Measurements from ENCODE around the gene CHST14.

Gene CHST14

GRCh38 chr15:40466426-40467260 is 4.1 kb upstream of the CHST14 start:
- TF ChIP-seq CTCF (IDR thresholded peaks at IDR 0.05; ENCODE audit: low read depth, low read length, poor library complexity, severe bottlenecking) (no peak), EZH2phosphoT487 (IDR thresholded peaks at IDR 0.05; ENCODE audit: borderline replicate concordance, low read length) (no peak)
- peaks cover 17% of the 10 kb centered on the region for H3K36me3 ChIP-seq (ENCODE audit: control insufficient read depth, low read length)
- no peaks in the 10 kb centered on the region for H3K9me3 ChIP-seq (ENCODE audit: control insufficient read depth, insufficient read depth, low read length)

GRCh38 chr15:40467261-40467615 is 3.5 kb upstream of the CHST14 start:
- TF ChIP-seq CTCF (IDR thresholded peaks at IDR 0.05; ENCODE audit: low read depth, low read length, poor library complexity, severe bottlenecking), result no peak
- Histone ChIP-seq H3K27ac (ENCODE audit: low read depth, low read length) (no peak overlapping the region), H3K4me1 (ENCODE audit: control insufficient read depth, low read length) (peaks cover 14% of the 10 kb centered on the region), H3K9me2 (replicated peaks; ENCODE audit: control insufficient read depth, low read length) (no peaks in the 10 kb centered on the region), H3K9me3 (ENCODE audit: control insufficient read depth, insufficient read depth, low read length) (no peaks in the 10 kb centered on the region), H3K4me3 (ENCODE audit: low read length) (no peak overlapping the region), H3K79me2 (ENCODE audit: control insufficient read depth, low read length) (peaks cover 3% of the 10 kb centered on the region; the same call in 1 of the 2 replicates), H3K4me2 (ENCODE audit: low read length) (no peak overlapping the region), H3K27me3 (ENCODE audit: control insufficient read depth, low read length) (no peaks in the 10 kb centered on the region; the same call in 1 of the 2 replicates), H4K20me1 (ENCODE audit: control insufficient read depth, insufficient read depth, low read depth, low read length) (no peaks in the 10 kb centered on the region), H3F3A (ENCODE audit: control insufficient read depth, insufficient read depth) (peaks cover 14% of the 10 kb centered on the region), H3K36me3 (ENCODE audit: control insufficient read depth, low read length) (peaks cover 15% of the 10 kb centered on the region)

More at GRCh38 chr15:40466426-40467260, 4.1 kb upstream of the CHST14 start:
- Histone ChIP-seq H3K27ac (ENCODE audit: low read depth, low read length) (no peak overlapping the region), H3K79me2 (ENCODE audit: control insufficient read depth, low read length) (peaks cover 3% of the 10 kb centered on the region; the same call in 1 of the 2 replicates), H3K4me1 (ENCODE audit: control insufficient read depth, low read length) (peaks cover 8% of the 10 kb centered on the region), H3K4me2 (ENCODE audit: low read length) (no peak overlapping the region), H3K27me3 (ENCODE audit: control insufficient read depth, low read length) (no peaks in the 10 kb centered on the region; the same call in 1 of the 2 replicates), H3F3A (ENCODE audit: control insufficient read depth, insufficient read depth) (peaks cover 14% of the 10 kb centered on the region), H3K9me2 (replicated peaks; ENCODE audit: control insufficient read depth, low read length) (no peaks in the 10 kb centered on the region), H4K20me1 (ENCODE audit: control insufficient read depth, insufficient read depth, low read depth, low read length) (no peaks in the 10 kb centered on the region), H3K4me3 (ENCODE audit: low read length) (no peak overlapping the region)

GRCh38 chr15:40468898-40469331 is 1.9 kb upstream of the CHST14 start:
- H3K27ac ChIP-seq (ENCODE audit: low read depth, low read length), result no peak overlapping the region
- H3K4me1 ChIP-seq (ENCODE audit: control insufficient read depth, low read length), result peaks cover 15% of the 10 kb centered on the region
- H4K20me1 ChIP-seq (ENCODE audit: control insufficient read depth, insufficient read depth, low read depth, low read length), result no peaks in the 10 kb centered on the region

More at GRCh38 chr15:40468898-40469331, 1.9 kb upstream of the CHST14 start:
- peaks cover 3% of the 10 kb centered on the region; the same call in 1 of the 2 replicates for H3K79me2 ChIP-seq (ENCODE audit: control insufficient read depth, low read length)
- H3K9me3 ChIP-seq (ENCODE audit: control insufficient read depth, insufficient read depth, low read length), result no peaks in the 10 kb centered on the region
- H3K4me3 ChIP-seq (ENCODE audit: low read length), result no peak overlapping the region
- peaks cover 14% of the 10 kb centered on the region for H3F3A ChIP-seq (ENCODE audit: control insufficient read depth, insufficient read depth)
- no peaks in the 10 kb centered on the region for H3K9me2 ChIP-seq (replicated peaks; ENCODE audit: control insufficient read depth, low read length)
- H3K4me2 ChIP-seq (ENCODE audit: low read length), result no peak overlapping the region
- TF ChIP-seq CTCF (IDR thresholded peaks at IDR 0.05; ENCODE audit: low read depth, low read length, poor library complexity, severe bottlenecking) (no peak), EZH2phosphoT487 (IDR thresholded peaks at IDR 0.05; ENCODE audit: borderline replicate concordance, low read length) (no peak)
- peaks cover 4% of the 10 kb centered on the region for H3K36me3 ChIP-seq (ENCODE audit: control insufficient read depth, low read length)
- H3K27me3 ChIP-seq (ENCODE audit: control insufficient read depth, low read length), result no peaks in the 10 kb centered on the region; the same call in 1 of the 2 replicates

Data from DOHH2 (cell line).